HepG2 (cell line): ENCODE results near the gene LST1. TPM values are rescaled to one million over a fixed set of nuclear protein-coding genes. Genes with fewer than 3 reads are reported as not detected.

Source experiments
- ATAC-seq: fragments of 200-7000 bp; cut with Tn5 transposase; 3 replicates; pipeline ENCODE4 v1.9.1; 2020; ENCODE audit warnings: mild to moderate bottlenecking, moderate library complexity
- BruUV-seq: library from RNA; stranded (reverse); fragments of 400-500 nt; replicated peaks from 2 replicates; lab custom pipeline; 2021; lab: Mats Ljungman, UMichigan
- CTCF ChIA-PET: fragments of 300-600 bp; formaldehyde crosslinking; extraction: SDS; loops from one replicate; lab custom pipeline; 2021; ENCODE audit warnings: low total read pairs, inconsistent platforms, low intra/inter-chr PET ratio; lab: Yijun Ruan, JAX
- POLR2A ChIA-PET: fragments of 350-600 bp; sonication (Branson Sonifier 250); formaldehyde crosslinking; loops from one replicate; lab custom pipeline; 2020; ENCODE audit warnings: antibody characterized with exemption, inconsistent platforms; lab: Yijun Ruan, JAX
- DNase-seq: peaks from one replicate; pipeline ENCODE4 v3.0.0-alpha.2; 2015; ENCODE audit warnings: low spot score
- FAIRE-seq: peaks from 3 replicates; lab custom pipeline; 2011; peaks lifted over from hg19 to GRCh38; lab: Jason Lieb, UNC
- H2AFZ ChIP-seq: one replicate; pipeline ENCODE4 v1.6.1; 2011; ENCODE audit warnings: low read length, inconsistent platforms
- H3K27ac ChIP-seq: fragments of 300-600 bp; 3 replicates; pipeline ENCODE4 v1.8.0; 2011; ENCODE audit warnings: mixed run types, mild to moderate bottlenecking, mixed read lengths, low read length, inconsistent platforms; ENCODE audit not compliant: insufficient read depth; ENCODE audit errors: extremely low read length
- H3K27me3 ChIP-seq, 2 experiments: fragments of 200-600 bp in 1 of 2; 2 replicates in 1 of 2; 3 replicates in 1 of 2; pipeline versions ENCODE4 v1.6.0 to v1.8.0; 2011; ENCODE audit warnings: low read length in 2 of 2, mild to moderate bottlenecking in 2 of 2, moderate library complexity in 2 of 2, inconsistent platforms in 1 of 2; ENCODE audit not compliant: insufficient read depth in 2 of 2, control insufficient read depth in 1 of 2
- H3K36me3 ChIP-seq, 2 experiments: fragments of 200-600 bp in 1 of 2; replicated peaks in 1 of 2; 2 replicates in 1 of 2; 3 replicates in 1 of 2; pipeline versions ENCODE4 v1.5.1 to v1.8.0; 2011; ENCODE audit warnings: low read length in 2 of 2, inconsistent platforms in 1 of 2; ENCODE audit not compliant: insufficient read depth in 2 of 2, control insufficient read depth in 1 of 2
- H3K4me1 ChIP-seq: 2 replicates; pipeline ENCODE4 v1.5.1; 2012; ENCODE audit warnings: low read length, inconsistent platforms; ENCODE audit not compliant: insufficient read depth
- H3K4me2 ChIP-seq: 2 replicates; pipeline ENCODE4 v1.6.0; 2011; ENCODE audit warnings: low read depth, low read length, inconsistent platforms
- H3K4me3 ChIP-seq, 3 experiments: fragments of 200-600 bp in 1 of 3; sonication (generic), shearing (Covaris generic) in 1 of 3; replicated peaks in 1 of 3; 2 replicates each; pipeline ENCODE4 v1.5.1; 2011 to 2016; ENCODE audit warnings: low read length in 3 of 3, inconsistent platforms in 2 of 3, low read depth in 2 of 3, mild to moderate bottlenecking in 2 of 3, control low read depth in 1 of 3, mixed read lengths in 1 of 3; ENCODE audit not compliant: insufficient read depth in 1 of 3
- H3K79me2 ChIP-seq: one replicate; pipeline ENCODE4 v1.6.1; 2011; ENCODE audit warnings: low read length, inconsistent platforms; ENCODE audit not compliant: insufficient read depth
- H3K9ac ChIP-seq: 2 replicates; pipeline ENCODE4 v1.6.0; 2011; ENCODE audit warnings: mild to moderate bottlenecking, low read depth, low read length, inconsistent platforms; ENCODE audit not compliant: insufficient read depth
- H3K9me3 ChIP-seq: 2 replicates; pipeline ENCODE4 v1.5.1; 2012; ENCODE audit warnings: mild to moderate bottlenecking, low read length
- H4K20me1 ChIP-seq: 2 replicates; pipeline ENCODE4 v1.6.0; 2011; ENCODE audit warnings: inconsistent platforms, mild to moderate bottlenecking, low read length, moderate library complexity; ENCODE audit not compliant: insufficient read depth
- ATF3 ChIP-seq: sonication (generic); formaldehyde crosslinking; IDR thresholded peaks from 2 replicates; pipeline ENCODE4 v1.4.0; 2020; ENCODE audit warnings: missing genetic modification reagents
- CTCF ChIP-seq: sonication (generic); formaldehyde crosslinking; IDR thresholded peaks from 2 replicates; pipeline ENCODE4 v1.5.0; 2020; ENCODE audit warnings: mild to moderate bottlenecking, missing genetic modification reagents, moderate library complexity
- GATA4 ChIP-seq: sonication (generic); IDR thresholded peaks from 2 replicates; pipeline ENCODE4 v1.6.1; 2016; ENCODE audit warnings: antibody characterized with exemption, low read depth, borderline replicate concordance
- KAT7 ChIP-seq: IDR thresholded peaks from 2 replicates; pipeline ENCODE4 v1.6.1; 2018; ENCODE audit warnings: borderline replicate concordance, missing compliant biosample characterization
- POLR2A ChIP-seq, 2 experiments: IDR thresholded peaks; 2 replicates each; pipeline ENCODE4 v1.6.1; 2011; ENCODE audit warnings: low read depth in 2 of 2, low read length in 2 of 2, mild to moderate bottlenecking in 1 of 2, moderate library complexity in 1 of 2; ENCODE audit not compliant: insufficient read depth in 1 of 2
- RBM39 ChIP-seq: fragments of 200-400 bp; formaldehyde crosslinking; IDR thresholded peaks from one replicate; pipeline ENCODE4 v1.6.1; 2018; ENCODE audit warnings: antibody characterized with exemption, mild to moderate bottlenecking, low read depth, low read length; ENCODE audit not compliant: poor library complexity, severe bottlenecking
- ZNF124 ChIP-seq: sonication (generic); formaldehyde crosslinking; IDR thresholded peaks from 2 replicates; pipeline ENCODE4 v1.4.0; 2020; ENCODE audit warnings: missing genetic modification reagents
- ZNF501 ChIP-seq: sonication (generic); formaldehyde crosslinking; IDR thresholded peaks from 2 replicates; pipeline ENCODE4 v1.5.1; 2020; ENCODE audit warnings: mild to moderate bottlenecking, moderate library complexity, missing genetic modification reagents
- ZNF652 ChIP-seq: IDR thresholded peaks from 2 replicates; pipeline ENCODE4 v1.6.1; 2016; ENCODE audit warnings: low read depth, borderline replicate concordance
- ZNF850 ChIP-seq: sonication (generic); formaldehyde crosslinking; conservative IDR thresholded peaks from 2 replicates; pipeline ENCODE4 v1.9.0; 2021; ENCODE audit warnings: mild to moderate bottlenecking, missing genetic modification reagents
- WGBS: methylation state at CpG from one replicate; pipeline ENCODE4 v1.1.6; 2017; ENCODE audit warnings: low lambda C conversion rate; 5-methylcytosine and 5-hydroxymethylcytosine counted together
- in situ Hi-C: cut with HindIII; loops from 2 replicates; pipeline ENCODE4 v1.10.0; 2017; ENCODE audit warnings: low pct_unique_long_range_greater_than_20kb; ENCODE audit not compliant: extremely low pct_ligation_motif_present
- intact Hi-C: fragments of 100-400 bp; cut with micrococcal nuclease; formaldehyde crosslinking; loops from one replicate; pipeline ENCODE4 v1.10.0; 2022; ENCODE audit not compliant: unreplicated experiment
- polyA plus RNA-seq, 8 experiments: library from polyadenylated mRNA; depleted of rRNA in 3 of 8; stranded (reverse) in 7 of 8; unstranded in 1 of 8; fragments of >200 nt; fragmentation: Illumina TruSeq in 4 of 8; extraction: Trizol in 4 of 8; gene quantifications; 2 replicates each; pipeline versions ENCODE4 v1.2.1 to v1.2.3, GENCODE V29; 2011 to 2016; ENCODE audit warnings: low read depth in 4 of 8, missing spikeins in 1 of 8, mixed read lengths in 1 of 8; ENCODE audit not compliant: insufficient read depth in 1 of 8
- total RNA-seq, 5 experiments: library from RNA; depleted of rRNA; stranded (reverse); fragments of >200 nt; fragmentation: Illumina TruSeq; extraction: Trizol; gene quantifications; 2 replicates each; pipeline ENCODE4 v1.2.3, GENCODE V29; 2016; ENCODE audit warnings: low read depth in 1 of 5
- TF ChIP-seq, protein P1 (sequence below): sonication (generic); formaldehyde crosslinking; IDR thresholded peaks from one replicate; pipeline ENCODE4 v1.5.1; 2020; ENCODE audit warnings: mild to moderate bottlenecking, missing genetic modification reagents; ENCODE audit errors: not compliant biosample characterization

The LST1 gene
- total and polyA plus RNA-seq, 2 of the 13 experiments (the other 11 are each of a cell fraction or from before 2014, with no cell fraction given): not detected

DNA sequence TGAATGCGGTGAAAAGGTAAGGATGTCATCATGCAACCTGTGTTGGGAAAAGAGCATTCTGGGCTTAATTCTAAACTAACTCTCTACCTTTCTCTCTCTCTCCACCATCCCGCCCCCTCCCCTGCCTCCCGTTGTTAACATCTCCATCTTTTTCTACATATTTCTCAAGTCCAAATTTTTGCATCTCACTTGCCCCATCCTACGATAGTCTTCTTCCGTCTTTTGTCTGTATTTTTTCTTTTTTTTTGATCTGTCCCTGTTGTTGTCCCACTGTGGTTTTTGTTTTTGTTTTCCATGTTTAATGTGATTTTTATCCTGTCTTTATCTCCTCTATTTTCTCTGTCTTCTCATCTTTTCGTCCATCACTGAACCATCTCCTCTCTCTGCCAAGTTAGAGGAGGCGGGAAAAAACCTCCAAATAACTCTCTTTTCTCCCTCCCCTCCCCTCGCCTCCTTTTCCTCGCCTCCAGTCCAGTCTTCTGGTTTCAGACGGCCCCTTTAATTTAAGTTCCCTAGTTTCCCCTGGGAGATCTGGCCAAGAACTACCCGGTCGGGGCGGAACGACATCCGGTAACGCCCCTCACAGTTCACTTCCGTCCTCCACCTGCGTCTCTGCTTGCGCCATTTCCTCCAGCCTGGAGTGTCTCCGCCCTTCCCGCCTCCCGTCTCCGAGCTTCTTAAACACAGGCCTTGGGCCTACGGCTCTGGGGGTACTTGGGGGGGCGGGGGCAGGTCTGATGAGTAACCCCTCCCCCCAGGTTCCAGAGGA, 38.9 kb upstream of the LST1 start, which contains the start of gene NFKBIL1:
Gene NFKBIL1, plus strand, starts transcription at position 651 of the 769 bp plus-strand sequence. Its CDS starts 87 bp downstream, at position 738.
- H4K20me1 ChIP-seq: no peaks in the 10 kb centered on the region
- peaks cover 43% of the 10 kb centered on the region for H3K4me1 ChIP-seq
- BruUV-seq: no TSS peak
- peaks cover 18% of the 10 kb centered on the region for H3K79me2 ChIP-seq
- ATAC-seq: peak; percentile 93
- peak within 1 kb of the TSS; percentile 81 for H2AFZ ChIP-seq
- WGBS: 1% methylated on average over 25 of the region's 25 CpGs
- intact Hi-C loops: loop anchor here (1.0 to 10.0 kb wide), 4 partner anchors 35 to 108 kb away; partner anchors contain the start of genes APOM, BAG6 and LTB
- no peaks in the 10 kb centered on the region for H3K9me3 ChIP-seq
- ChIA-PET POLR2A (interaction anchor here (1.0 to 4.6 kb wide), 11 partner anchors 9 to 287 kb away, joined by 3 to 36 read pairs (median 5); partner anchors contain the start of genes APOM, BAG6, GPANK1 and TNF), CTCF (interaction anchor here (1.0 to 3.6 kb wide), 3 partner anchors 33 to 53 kb away, joined by 5 to 84 read pairs (median 10); no protein-coding TSS in a partner anchor)
- peak within 1 kb of the TSS; percentile 64 for H3K27ac ChIP-seq
- H3K27me3 ChIP-seq: no peaks in the 10 kb centered on the region; a peak in 1 of 5 replicates
- FAIRE-seq: peak; percentile 93
- H3K4me3 ChIP-seq: peak within 1 kb of the TSS; percentile 74 to 93 (median 76)
- peaks cover 3 to 6% of the 10 kb centered on the region in 2 experiments for H3K36me3 ChIP-seq
- peak; percentile 93 for DNase-seq
- peak within 1 kb of the TSS; percentile 79 for H3K9ac ChIP-seq
- in situ Hi-C loops: loop anchor here (5.0 kb wide), 1 partner anchor 50 kb away; no protein-coding TSS in a partner anchor
- H3K4me2 ChIP-seq: peak within 1 kb of the TSS; percentile 91
- TF ChIP-seq KAT7 (CRISPR knock-in tag) (no peak), ZNF501 (0 out of 2 replicates have a peak, but pooled peaks have one; percentile 11), RBM39 (no peak), POLR2A (IDR thresholded peaks at IDR 0.05; ENCODE audit: insufficient read depth in 1 of 2, low read depth in 2 of 2, low read length in 2 of 2) (peak; percentile 37 to 63; a peak in 3 of 4 replicates), ZNF652 (CRISPR knock-in tag) (0 out of 2 replicates have a peak, but pooled peaks have one; percentile 18), ZNF124 (CRISPR knock-in tag) (no peak; the same call in 1 of the 2 replicates), GATA4 (peak; percentile 67; the same call in 1 of the 2 replicates), CTCF (CRISPR knock-in tag) (peak; percentile 36; the same call in 1 of the 2 replicates), ATF3 (CRISPR knock-in tag) (peak; percentile 74; the same call in 1 of the 2 replicates), ZNF850 (no peak)
- TF ChIP-seq, protein P1, sequence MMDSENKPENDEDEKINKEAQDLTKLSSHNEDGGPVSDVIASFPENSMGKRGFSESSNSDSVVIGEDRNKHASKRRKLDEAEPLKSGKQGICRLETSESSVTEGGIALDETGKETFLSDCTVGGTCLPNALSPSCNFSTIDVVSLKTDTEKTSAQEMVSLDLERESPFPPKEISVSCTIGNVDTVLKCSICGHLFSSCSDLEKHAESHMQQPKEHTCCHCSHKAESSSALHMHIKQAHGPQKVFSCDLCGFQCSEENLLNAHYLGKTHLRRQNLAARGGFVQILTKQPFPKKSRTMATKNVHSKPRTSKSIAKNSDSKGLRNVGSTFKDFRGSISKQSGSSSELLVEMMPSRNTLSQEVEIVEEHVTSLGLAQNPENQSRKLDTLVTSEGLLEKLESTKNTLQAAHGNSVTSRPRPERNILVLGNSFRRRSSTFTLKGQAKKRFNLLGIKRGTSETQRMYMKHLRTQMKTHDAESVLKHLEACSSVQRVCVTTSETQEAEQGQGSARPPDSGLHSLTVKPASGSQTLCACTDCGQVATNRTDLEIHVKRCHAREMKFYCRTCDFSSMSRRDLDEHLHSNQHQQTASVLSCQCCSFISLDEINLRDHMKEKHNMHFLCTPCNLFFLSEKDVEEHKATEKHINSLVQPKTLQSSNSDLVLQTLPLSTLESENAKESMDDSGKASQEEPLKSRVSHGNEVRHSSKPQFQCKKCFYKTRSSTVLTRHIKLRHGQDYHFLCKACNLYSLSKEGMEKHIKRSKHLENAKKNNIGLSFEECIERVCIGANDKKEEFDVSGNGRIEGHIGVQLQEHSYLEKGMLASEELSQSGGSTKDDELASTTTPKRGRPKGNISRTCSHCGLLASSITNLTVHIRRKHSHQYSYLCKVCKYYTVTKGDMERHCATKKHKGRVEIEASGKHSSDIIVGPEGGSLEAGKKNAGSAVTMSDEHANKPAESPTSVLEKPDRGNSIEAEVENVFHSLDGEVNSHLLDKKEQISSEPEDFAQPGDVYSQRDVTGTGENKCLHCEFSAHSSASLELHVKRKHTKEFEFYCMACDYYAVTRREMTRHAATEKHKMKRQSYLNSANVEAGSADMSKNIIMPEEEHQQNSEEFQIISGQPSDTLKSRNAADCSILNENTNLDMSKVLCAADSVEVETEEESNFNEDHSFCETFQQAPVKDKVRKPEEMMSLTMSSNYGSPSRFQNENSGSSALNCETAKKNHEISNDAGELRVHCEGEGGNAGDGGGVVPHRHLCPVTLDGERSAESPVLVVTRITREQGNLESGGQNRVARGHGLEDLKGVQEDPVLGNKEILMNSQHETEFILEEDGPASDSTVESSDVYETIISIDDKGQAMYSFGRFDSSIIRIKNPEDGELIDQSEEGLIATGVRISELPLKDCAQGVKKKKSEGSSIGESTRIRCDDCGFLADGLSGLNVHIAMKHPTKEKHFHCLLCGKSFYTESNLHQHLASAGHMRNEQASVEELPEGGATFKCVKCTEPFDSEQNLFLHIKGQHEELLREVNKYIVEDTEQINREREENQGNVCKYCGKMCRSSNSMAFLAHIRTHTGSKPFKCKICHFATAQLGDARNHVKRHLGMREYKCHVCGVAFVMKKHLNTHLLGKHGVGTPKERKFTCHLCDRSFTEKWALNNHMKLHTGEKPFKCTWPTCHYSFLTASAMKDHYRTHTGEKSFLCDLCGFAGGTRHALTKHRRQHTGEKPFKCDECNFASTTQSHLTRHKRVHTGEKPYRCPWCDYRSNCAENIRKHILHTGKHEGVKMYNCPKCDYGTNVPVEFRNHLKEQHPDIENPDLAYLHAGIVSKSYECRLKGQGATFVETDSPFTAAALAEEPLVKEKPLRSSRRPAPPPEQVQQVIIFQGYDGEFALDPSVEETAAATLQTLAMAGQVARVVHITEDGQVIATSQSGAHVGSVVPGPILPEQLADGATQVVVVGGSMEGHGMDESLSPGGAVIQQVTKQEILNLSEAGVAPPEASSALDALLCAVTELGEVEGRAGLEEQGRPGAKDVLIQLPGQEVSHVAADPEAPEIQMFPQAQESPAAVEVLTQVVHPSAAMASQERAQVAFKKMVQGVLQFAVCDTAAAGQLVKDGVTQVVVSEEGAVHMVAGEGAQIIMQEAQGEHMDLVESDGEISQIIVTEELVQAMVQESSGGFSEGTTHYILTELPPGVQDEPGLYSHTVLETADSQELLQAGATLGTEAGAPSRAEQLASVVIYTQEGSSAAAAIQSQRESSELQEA (CRISPR knock-in tag): no peak
